T-cell (primary cell): ENCODE data around the gene NHP2. TPM values are rescaled to one million over a fixed set of nuclear protein-coding genes. Genes with fewer than 3 reads are reported as not detected.

Experiments
- total RNA-seq, 35 experiments: library from RNA in 6 of 35; stranded (reverse) in 6 of 35; fragments of 120-200 nt in 1 of 35; gene quantifications; one replicate each; pipeline versions ENCODE4 v1.2.1 to v1.2.4 and lab custom pipeline; 2013 to 2026

NHP2 gene
- total RNA-seq, 5 donors from 2014 or later (not counting 1 experiment from before 2014, with no cell fraction given) = 61.2 to 95.6 (median 91.2) TPM

Other genes with a start within 250 kb of the NHP2 start
- gene PROP1, start 157.6 kb downstream of the NHP2 start, total RNA-seq = not detected
- 1 to 10 TPM; 4.0 to 8.1 (median 6.9) TPM for gene N4BP3, start 40.4 kb downstream of the NHP2 start, total RNA-seq
- gene RMND5B, start 22.9 kb downstream of the NHP2 start, total RNA-seq = 10 to 100 TPM; 22.4 to 40.9 (median 34.7) TPM
- gene GMCL2, start 33.5 kb upstream of the NHP2 start, total RNA-seq = not detected
- gene HNRNPAB, start 50.6 kb upstream of the NHP2 start, total RNA-seq = 10 to 100 TPM; 78.8 to 89.2 (median 85.1) TPM
- 100 to 1,000 TPM; 135 to 208 (median 193) TPM for gene PHYKPL, start 78.9 kb upstream of the NHP2 start, total RNA-seq